HUES48 (cell line): ENCODE results near the gene BRMS1L.
A peak's percentile ranks its signal among the peaks of the same experiment; 100 is the strongest.
"Not testable (repeated sequence)": the region's sequence is repeated elsewhere in the genome, so short reads cannot be mapped to it uniquely, and the experiment has no call there.

ENCODE experiments used
- H3K27ac ChIP-seq: one replicate; pipeline ENCODE4 v1.7.0; 2013; ENCODE audit warnings: low read depth, low read length, inconsistent platforms
- H3K27me3 ChIP-seq: 2 replicates; pipeline ENCODE4 v1.6.1; 2013; ENCODE audit warnings: mild to moderate bottlenecking, low read length; ENCODE audit not compliant: control insufficient read depth, insufficient read depth
- H3K36me3 ChIP-seq: 2 replicates; pipeline ENCODE4 v1.6.1; 2013; ENCODE audit warnings: low read length; ENCODE audit not compliant: control insufficient read depth, insufficient read depth
- H3K4me1 ChIP-seq: 2 replicates; pipeline ENCODE4 v1.6.1; 2013; ENCODE audit warnings: mild to moderate bottlenecking, low read length; ENCODE audit not compliant: control insufficient read depth, insufficient read depth
- H3K4me3 ChIP-seq: 2 replicates; pipeline ENCODE4 v1.5.1; 2013; ENCODE audit warnings: mild to moderate bottlenecking, low read depth, low read length
- H3K9ac ChIP-seq: 2 replicates; pipeline ENCODE4 v1.6.1; 2013; ENCODE audit warnings: mild to moderate bottlenecking, low read depth, low read length, moderate library complexity
- H3K9me3 ChIP-seq: 2 replicates; pipeline ENCODE4 v1.6.1; 2013; ENCODE audit warnings: low read length; ENCODE audit not compliant: control insufficient read depth, insufficient read depth

The BRMS1L gene

GRCh38 chr14:35808076-35808637 lies 18.0 kb upstream of the BRMS1L start:
- H3K27ac ChIP-seq = peak overlapping the region; percentile 89

GRCh38 chr14:35808638-35809563 lies 17.2 kb upstream of the BRMS1L start, which contains the start of gene RALGAPA1:
RALGAPA1 (minus strand) TSS chr14:35809295; CDS start chr14:35808835, 460 bp downstream.
- H3K4me3 ChIP-seq = peak within 1 kb of the TSS; percentile 91
- not testable (repeated sequence) for H3K36me3 ChIP-seq, H3K27me3 ChIP-seq, H3K9me3 ChIP-seq
- peaks cover 15% of the 10 kb centered on the region; the same call in 1 of the 2 replicates for H3K4me1 ChIP-seq
- peak within 1 kb of the TSS; percentile 80 for H3K9ac ChIP-seq
- H3K27ac ChIP-seq = peak within 1 kb of the TSS; percentile 89

More at GRCh38 chr14:35808076-35808637, 18.0 kb upstream of the BRMS1L start:
- Histone ChIP-seq H3K36me3 (no peaks in the 10 kb centered on the region), H3K27me3 (no peaks in the 10 kb centered on the region), H3K9ac (peak overlapping the region; percentile 80), H3K4me1 (peaks cover 15% of the 10 kb centered on the region; the same call in 1 of the 2 replicates), H3K4me3 (peak overlapping the region; percentile 91), H3K9me3 (no peaks in the 10 kb centered on the region)

- Histone ChIP-seq H3K36me3 (no peaks in the 10 kb centered on the region), H3K27me3 (no peaks in the 10 kb centered on the region), H3K9me3 (no peaks in the 10 kb centered on the region), H3K9ac (no peak overlapping the region), H3K4me1 (peaks cover 15% of the 10 kb centered on the region; the same call in 1 of the 2 replicates), H3K27ac (peak overlapping the region; percentile 89), H3K4me3 (no peak overlapping the region)
Measured at GRCh38 chr14:35809597-35809996, 16.5 kb upstream of the BRMS1L start.

- no peak overlapping the region for H3K9ac ChIP-seq
- H3K4me3 ChIP-seq = no peak overlapping the region
- no peak overlapping the region for H3K27ac ChIP-seq
- H3K4me1 ChIP-seq = peaks cover 15% of the 10 kb centered on the region; the same call in 1 of the 2 replicates
- H3K9me3 ChIP-seq = no peaks in the 10 kb centered on the region
- no peaks in the 10 kb centered on the region for H3K36me3 ChIP-seq
- no peaks in the 10 kb centered on the region for H3K27me3 ChIP-seq
Measured at GRCh38 chr14:35810963-35811362, 15.2 kb upstream of the BRMS1L start.

GRCh38 chr14:35814371-35815005 lies 11.7 kb upstream of the BRMS1L start:
- no peak overlapping the region for H3K4me3 ChIP-seq
- no peaks in the 10 kb centered on the region for H3K27me3 ChIP-seq
- no peaks in the 10 kb centered on the region for H3K4me1 ChIP-seq
- H3K36me3 ChIP-seq = no peaks in the 10 kb centered on the region
- H3K9me3 ChIP-seq = no peaks in the 10 kb centered on the region
- H3K27ac ChIP-seq = no peak overlapping the region
- H3K9ac ChIP-seq = no peak overlapping the region

GRCh38 chr14:35818346-35819115 lies 7.6 kb upstream of the BRMS1L start:
- Histone ChIP-seq H3K36me3 (no peaks in the 10 kb centered on the region), H3K4me1 (no peaks in the 10 kb centered on the region), H3K9me3 (no peaks in the 10 kb centered on the region), H3K4me3 (no peak overlapping the region), H3K27me3 (no peaks in the 10 kb centered on the region), H3K9ac (no peak overlapping the region), H3K27ac (no peak overlapping the region)

GRCh38 chr14:35819591-35820540 lies 6.3 kb upstream of the BRMS1L start:
- no peak overlapping the region for H3K9ac ChIP-seq
- no peaks in the 10 kb centered on the region for H3K36me3 ChIP-seq
- H3K9me3 ChIP-seq = no peaks in the 10 kb centered on the region
- H3K27ac ChIP-seq = no peak overlapping the region
- no peaks in the 10 kb centered on the region for H3K4me1 ChIP-seq
- H3K4me3 ChIP-seq = no peak overlapping the region
- no peaks in the 10 kb centered on the region for H3K27me3 ChIP-seq

- Histone ChIP-seq H3K4me3 (no peak overlapping the region), H3K9ac (no peak overlapping the region), H3K4me1 (no peaks in the 10 kb centered on the region), H3K9me3 (no peaks in the 10 kb centered on the region), H3K27me3 (no peaks in the 10 kb centered on the region), H3K36me3 (no peaks in the 10 kb centered on the region), H3K27ac (no peak overlapping the region)
Measured at GRCh38 chr14:35821564-35822411, 4.3 kb upstream of the BRMS1L start.

- H3K27ac ChIP-seq = no peak overlapping the region
- H3K9ac ChIP-seq = no peak overlapping the region
- no peaks in the 10 kb centered on the region for H3K36me3 ChIP-seq
- no peaks in the 10 kb centered on the region for H3K27me3 ChIP-seq
- peaks cover 3% of the 10 kb centered on the region; the same call in 1 of the 2 replicates for H3K4me1 ChIP-seq
- H3K4me3 ChIP-seq = no peak overlapping the region
- H3K9me3 ChIP-seq = no peaks in the 10 kb centered on the region
Measured at GRCh38 chr14:35822501-35822900, 3.6 kb upstream of the BRMS1L start.
